Endothelial cell (in vitro differentiated cells): ENCODE measurements around the gene ING4. TPM values are rescaled to one million over a fixed set of nuclear protein-coding genes. Genes with fewer than 3 reads are reported as not detected.

Source experiments
- DNase-seq: peaks from one replicate; pipeline ENCODE4 v3.0.0; 2021; ENCODE audit warnings: low spot score
- H3K27ac Mint-ChIP-seq: one replicate; pipeline ENCODE4 v1.8.0; 2021; ENCODE audit warnings: mixed read lengths, inconsistent platforms; ENCODE audit not compliant: unreplicated experiment
- H3K27me3 Mint-ChIP-seq: one replicate; pipeline ENCODE4 v1.8.0; 2021; ENCODE audit warnings: mild to moderate bottlenecking, moderate library complexity, mixed read lengths, inconsistent platforms; ENCODE audit not compliant: unreplicated experiment
- H3K36me3 Mint-ChIP-seq: one replicate; pipeline ENCODE4 v1.8.0; 2021; ENCODE audit warnings: mild to moderate bottlenecking, low read depth, mixed read lengths, inconsistent platforms; ENCODE audit not compliant: unreplicated experiment
- H3K4me1 Mint-ChIP-seq: one replicate; pipeline ENCODE4 v1.8.0; 2021; ENCODE audit warnings: mild to moderate bottlenecking, mixed read lengths, inconsistent platforms; ENCODE audit not compliant: unreplicated experiment
- H3K4me3 Mint-ChIP-seq: one replicate; pipeline ENCODE4 v1.8.0; 2021; ENCODE audit warnings: mild to moderate bottlenecking, mixed read lengths, inconsistent platforms; ENCODE audit not compliant: unreplicated experiment
- H3K9me3 Mint-ChIP-seq: one replicate; pipeline ENCODE4 v1.8.0; 2021; ENCODE audit warnings: mixed read lengths, inconsistent platforms; ENCODE audit not compliant: unreplicated experiment
- total RNA-seq: library from RNA; stranded (reverse); fragmentation: NEBNext Ultra II Directional; extraction: Animal tissue kit (Norgen Biotek cat#: 25700); gene quantifications from one replicate; pipeline ENCODE4 v1.2.1, GENCODE V29; 2021; ENCODE audit not compliant: unreplicated experiment
- TF ChIP-seq, protein P1 (sequence below): fragments of 200-600 bp; sonication (generic); IDR thresholded peaks from one replicate; pipeline ENCODE4 v1.5.0; 2021; ENCODE audit warnings: antibody characterized with exemption; ENCODE audit not compliant: unreplicated experiment

ING4 gene
- total RNA-seq, 1 donor from 2014 or later: 41.3 TPM

DNA sequence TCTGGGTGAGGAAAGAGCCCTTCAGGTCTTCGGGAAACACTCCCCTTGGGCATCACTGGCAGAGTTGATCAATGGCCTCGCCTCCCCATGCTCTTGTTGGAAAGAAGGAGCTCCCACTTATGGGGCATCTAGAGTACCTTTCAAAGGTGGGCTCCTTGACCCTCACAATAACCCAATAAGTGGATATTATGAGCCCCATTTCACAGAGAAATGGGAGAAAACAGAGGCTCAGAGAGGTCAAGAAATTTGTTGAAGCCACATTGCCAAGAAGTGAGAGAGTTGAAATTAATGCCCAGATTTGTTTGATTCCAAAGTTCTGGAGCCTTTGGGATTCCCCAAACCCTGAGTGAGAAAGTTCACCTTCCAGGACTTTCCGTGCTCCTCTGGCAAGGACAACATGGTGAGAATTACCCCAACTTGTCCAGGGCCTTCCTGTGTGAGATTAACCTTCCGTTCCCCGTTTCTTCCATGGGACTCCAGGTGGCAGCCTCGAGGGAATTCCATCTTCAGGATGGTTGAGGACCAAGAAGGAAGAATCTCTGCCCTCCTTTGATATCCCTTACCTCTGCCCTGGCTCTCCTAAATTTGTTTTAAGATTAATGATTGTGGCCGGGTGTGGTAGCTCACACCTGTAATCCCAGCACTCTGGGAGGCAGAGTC is 48.3 kb downstream of the ING4 start:
- H3K27me3 Mint-ChIP-seq: peaks cover 7% of the 10 kb centered on the region
- H3K4me3 Mint-ChIP-seq: peak overlapping the region; percentile 47
- no peak for DNase-seq
- TF ChIP-seq, protein P1, sequence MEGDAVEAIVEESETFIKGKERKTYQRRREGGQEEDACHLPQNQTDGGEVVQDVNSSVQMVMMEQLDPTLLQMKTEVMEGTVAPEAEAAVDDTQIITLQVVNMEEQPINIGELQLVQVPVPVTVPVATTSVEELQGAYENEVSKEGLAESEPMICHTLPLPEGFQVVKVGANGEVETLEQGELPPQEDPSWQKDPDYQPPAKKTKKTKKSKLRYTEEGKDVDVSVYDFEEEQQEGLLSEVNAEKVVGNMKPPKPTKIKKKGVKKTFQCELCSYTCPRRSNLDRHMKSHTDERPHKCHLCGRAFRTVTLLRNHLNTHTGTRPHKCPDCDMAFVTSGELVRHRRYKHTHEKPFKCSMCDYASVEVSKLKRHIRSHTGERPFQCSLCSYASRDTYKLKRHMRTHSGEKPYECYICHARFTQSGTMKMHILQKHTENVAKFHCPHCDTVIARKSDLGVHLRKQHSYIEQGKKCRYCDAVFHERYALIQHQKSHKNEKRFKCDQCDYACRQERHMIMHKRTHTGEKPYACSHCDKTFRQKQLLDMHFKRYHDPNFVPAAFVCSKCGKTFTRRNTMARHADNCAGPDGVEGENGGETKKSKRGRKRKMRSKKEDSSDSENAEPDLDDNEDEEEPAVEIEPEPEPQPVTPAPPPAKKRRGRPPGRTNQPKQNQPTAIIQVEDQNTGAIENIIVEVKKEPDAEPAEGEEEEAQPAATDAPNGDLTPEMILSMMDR: no peak
- H3K4me1 Mint-ChIP-seq: peaks cover 43% of the 10 kb centered on the region
- peak overlapping the region; percentile 67 for H3K27ac Mint-ChIP-seq
- H3K9me3 Mint-ChIP-seq: no peaks in the 10 kb centered on the region
- peaks cover 8% of the 10 kb centered on the region for H3K36me3 Mint-ChIP-seq

DNA sequence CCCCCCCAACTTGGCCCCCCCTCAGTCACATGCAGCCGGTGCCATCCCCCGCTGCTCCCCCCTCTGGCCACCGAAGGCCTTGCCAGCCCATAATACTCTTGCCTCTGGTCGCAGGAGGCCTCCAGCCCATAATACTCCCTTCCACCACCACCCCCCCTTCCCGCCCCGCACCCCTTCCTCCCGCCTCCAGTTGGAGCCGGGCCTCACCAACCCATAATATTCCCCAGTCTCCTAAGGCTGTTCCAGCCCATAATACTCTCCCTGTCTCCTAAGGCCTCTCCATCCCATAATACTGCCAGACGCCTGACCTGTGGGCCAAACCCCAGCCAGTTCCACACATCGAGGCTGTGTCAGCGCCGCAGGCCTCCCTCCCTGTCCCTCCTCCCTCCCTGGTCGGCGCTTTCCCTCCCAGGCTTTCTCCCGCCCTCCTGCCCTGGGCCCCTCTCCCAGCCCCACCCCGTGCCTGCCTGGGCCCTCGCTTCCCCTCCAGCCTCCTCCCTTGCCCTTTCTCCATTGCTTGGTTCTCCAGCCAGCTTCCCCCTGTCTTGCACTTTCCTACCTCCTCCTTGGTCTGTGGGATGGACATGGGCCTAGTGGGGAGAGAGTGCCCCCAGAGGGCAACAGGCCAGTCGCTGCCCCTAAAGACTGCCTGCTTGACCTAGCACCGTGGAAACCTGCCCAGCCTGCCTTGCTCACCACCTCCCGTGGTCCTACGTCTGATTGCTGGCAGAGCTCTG is 49.0 kb downstream of the ING4 start:
- peak; percentile 62 for DNase-seq
- peak overlapping the region; percentile 47 for H3K4me3 Mint-ChIP-seq
- no peaks in the 10 kb centered on the region for H3K9me3 Mint-ChIP-seq
- peaks cover 7% of the 10 kb centered on the region for H3K27me3 Mint-ChIP-seq
- TF ChIP-seq, protein P1: no peak
- peaks cover 4% of the 10 kb centered on the region for H3K36me3 Mint-ChIP-seq
- H3K4me1 Mint-ChIP-seq: peaks cover 43% of the 10 kb centered on the region
- peak overlapping the region; percentile 67 for H3K27ac Mint-ChIP-seq

- no peak overlapping the region for H3K27ac Mint-ChIP-seq
- H3K36me3 Mint-ChIP-seq: peaks cover 4% of the 10 kb centered on the region
- no peak overlapping the region for H3K4me3 Mint-ChIP-seq
- peaks cover 38% of the 10 kb centered on the region for H3K4me1 Mint-ChIP-seq
- no peaks in the 10 kb centered on the region for H3K9me3 Mint-ChIP-seq
- TF ChIP-seq, protein P1: no peak
- peaks cover 5% of the 10 kb centered on the region for H3K27me3 Mint-ChIP-seq
- DNase-seq: no peak
These were observed 49.7 kb downstream of the ING4 start for GRCh38 chr12:6613015-6613775.

DNA sequence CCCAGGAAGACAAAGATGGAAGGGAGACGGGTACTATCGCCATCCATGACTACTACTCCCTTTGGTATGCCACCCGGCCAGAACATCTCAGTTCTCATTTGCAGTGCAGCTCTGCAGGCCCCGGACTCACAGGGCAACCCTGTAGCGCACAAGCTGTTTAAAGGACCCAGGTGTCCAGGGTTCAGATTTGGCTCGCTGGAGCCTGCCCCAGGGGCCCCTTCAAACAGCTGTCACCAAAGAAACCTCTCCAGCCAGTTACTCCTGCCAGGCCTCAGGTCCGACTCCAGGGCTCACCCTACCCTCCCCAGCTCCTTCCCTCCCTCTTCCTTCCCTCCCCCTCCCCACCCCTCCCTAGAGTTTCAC is 50.3 kb downstream of the ING4 start:
- Mint-ChIP-seq H3K27me3 (peaks cover 3% of the 10 kb centered on the region), H3K27ac (no peak overlapping the region), H3K36me3 (peaks cover 4% of the 10 kb centered on the region), H3K4me1 (peaks cover 33% of the 10 kb centered on the region), H3K4me3 (no peak overlapping the region), H3K9me3 (no peaks in the 10 kb centered on the region)
- TF ChIP-seq, protein P1: no peak
- DNase-seq: no peak
